ENCODE data around the gene MBD3L2.

MBD3L2 gene

GRCh38 chr19:7069904-7070226, 20.7 kb downstream of the MBD3L2 start:
- TF ChIP-seq CTCF (IDR thresholded peaks at IDR 0.05; ENCODE audit: extremely low read depth, insufficient read depth, missing control alignments), result no peak
- DNase-seq (ENCODE audit: low spot score), result no peak
- in situ Hi-C loops (cut with MboI; ENCODE audit: low pct_unique_long_range_greater_than_20kb, low sequenced_read_pairs, unreplicated experiment), result no loop called here

- no peak for TF ChIP-seq CTCF (IDR thresholded peaks at IDR 0.05; ENCODE audit: extremely low read depth, insufficient read depth, missing control alignments)
- in situ Hi-C loops (cut with MboI; ENCODE audit: low pct_unique_long_range_greater_than_20kb, low sequenced_read_pairs, unreplicated experiment), result no loop called here
- no peak for DNase-seq (ENCODE audit: low spot score)
Measured at GRCh38 chr19:7072541-7072940, 23.4 kb downstream of the MBD3L2 start.

- no peak for TF ChIP-seq CTCF (IDR thresholded peaks at IDR 0.05; ENCODE audit: extremely low read depth, insufficient read depth, missing control alignments)
- in situ Hi-C loops (cut with MboI; ENCODE audit: low pct_unique_long_range_greater_than_20kb, low sequenced_read_pairs, unreplicated experiment), result no loop called here
- no peak for DNase-seq (ENCODE audit: low spot score)
Measured at GRCh38 chr19:7074705-7075282, 25.7 kb downstream of the MBD3L2 start.

- no peak for TF ChIP-seq CTCF (IDR thresholded peaks at IDR 0.05; ENCODE audit: extremely low read depth, insufficient read depth, missing control alignments)
- in situ Hi-C loops (cut with MboI; ENCODE audit: low pct_unique_long_range_greater_than_20kb, low sequenced_read_pairs, unreplicated experiment), result no loop called here
- no peak for DNase-seq (ENCODE audit: low spot score)
Measured at GRCh38 chr19:7076151-7076550, 27.0 kb downstream of the MBD3L2 start.

GRCh38 chr19:7078008-7078407, 28.9 kb downstream of the MBD3L2 start:
- TF ChIP-seq CTCF (IDR thresholded peaks at IDR 0.05; ENCODE audit: extremely low read depth, insufficient read depth, missing control alignments), result no peak
- in situ Hi-C loops (cut with MboI; ENCODE audit: low pct_unique_long_range_greater_than_20kb, low sequenced_read_pairs, unreplicated experiment), result no loop called here
- no peak for DNase-seq (ENCODE audit: low spot score)

GRCh38 chr19:7083076-7083956, 34.2 kb downstream of the MBD3L2 start:
- no peak for TF ChIP-seq CTCF (IDR thresholded peaks at IDR 0.05; ENCODE audit: extremely low read depth, insufficient read depth, missing control alignments)
- DNase-seq (ENCODE audit: low spot score), result no peak
- in situ Hi-C loops (cut with MboI; ENCODE audit: low pct_unique_long_range_greater_than_20kb, low sequenced_read_pairs, unreplicated experiment), result no loop called here
